ENCODE data around the gene SORCS2. TPM values are rescaled to one million over a fixed set of nuclear protein-coding genes. Genes with fewer than 3 reads are reported as not detected.

SORCS2 gene
- total RNA-seq, 4 donors from 2014 or later: 0.48 to 1.8 (median 0.68) TPM; not detected in 1

- Histone ChIP-seq H3K9me3 (no peaks in the 10 kb centered on the region), H3K27ac (no peak overlapping the region), H3K4me1 (peaks cover 0 to 18% (median 3%) of the 10 kb centered on the region in 4 donors), H3K4me3 (no peak overlapping the region), H3K36me3 (no peaks in the 10 kb centered on the region), H3K27me3 (peaks cover 58% of the 10 kb centered on the region)
- WGBS, 2 donors (ENCODE audit: low coverage in 1 of 2): 63% methylated on average over 12 of the region's 12 CpGs; no CpG with 5 or more reads in 1 of the 2 donors
- TF ChIP-seq EP300 (IDR thresholded peaks at IDR 0.05; ENCODE audit: low read depth) (no peak), CTCF (IDR thresholded peaks at IDR 0.05) (no peak), POLR2A (IDR thresholded peaks at IDR 0.05) (no peak), POLR2AphosphoS5 (IDR thresholded peaks at IDR 0.05) (no peak)
- intact Hi-C loops (cut with DNase I; ENCODE audit: low total_unique reads) (no loop called here), in situ Hi-C loops (cut with MboI; ENCODE audit: low pct_ligation_motif_present in 1 of 4, low pct_unique_long_range_greater_than_20kb in 1 of 4, low sequenced_read_pairs in 3 of 4) (loop anchor here in 2 of 4 donors (25.0 kb wide), 1 partner anchor 523 kb away; no protein-coding TSS in a partner anchor)
- no peak for DNase-seq
Measured at GRCh38 chr4:7189066-7189465, 3.3 kb upstream of the SORCS2 start.

GRCh38 chr4:7189475-7190277 is 2.7 kb upstream of the SORCS2 start:
- peaks cover 64% of the 10 kb centered on the region for H3K27me3 ChIP-seq
- no peak for TF ChIP-seq POLR2A (IDR thresholded peaks at IDR 0.05)
- TF ChIP-seq CTCF (IDR thresholded peaks at IDR 0.05): no peak
- TF ChIP-seq POLR2AphosphoS5 (IDR thresholded peaks at IDR 0.05): no peak
- TF ChIP-seq EP300 (IDR thresholded peaks at IDR 0.05; ENCODE audit: low read depth): no peak

GRCh38 chr4:7190278-7190594 is 2.1 kb upstream of the SORCS2 start:
- intact Hi-C loops (cut with DNase I; ENCODE audit: low total_unique reads) (no loop called here), in situ Hi-C loops (cut with MboI; ENCODE audit: low pct_ligation_motif_present in 1 of 4, low pct_unique_long_range_greater_than_20kb in 1 of 4, low sequenced_read_pairs in 3 of 4) (loop anchor here in 3 of 4 donors (10.0 to 25.0 kb wide), 2 partner anchors 105 to 522 kb away; no protein-coding TSS in a partner anchor)
- Histone ChIP-seq H3K9me3 (no peaks in the 10 kb centered on the region), H3K27ac (no peak overlapping the region), H3K4me1 (peaks cover 0 to 20% (median 3%) of the 10 kb centered on the region in 4 donors), H3K4me3 (no peak overlapping the region), H3K36me3 (no peaks in the 10 kb centered on the region), H3K27me3 (peaks cover 67% of the 10 kb centered on the region)
- 69% methylated on average over 2 of the region's 2 CpGs; no CpG with 5 or more reads in 1 of the 2 donors for WGBS, 2 donors (ENCODE audit: low coverage in 1 of 2)
- TF ChIP-seq CTCF (IDR thresholded peaks at IDR 0.05): no peak
- TF ChIP-seq EP300 (IDR thresholded peaks at IDR 0.05; ENCODE audit: low read depth): no peak
- no peak for TF ChIP-seq POLR2AphosphoS5 (IDR thresholded peaks at IDR 0.05)
- no peak for TF ChIP-seq POLR2A (IDR thresholded peaks at IDR 0.05)
- no peak for DNase-seq

More at GRCh38 chr4:7189475-7190277, 2.7 kb upstream of the SORCS2 start:
- Histone ChIP-seq H3K4me3 (no peak overlapping the region), H3K36me3 (no peaks in the 10 kb centered on the region), H3K9me3 (no peaks in the 10 kb centered on the region), H3K27ac (no peak overlapping the region), H3K4me1 (peaks cover 0 to 20% (median 3%) of the 10 kb centered on the region in 4 donors)
- WGBS, 2 donors (ENCODE audit: low coverage in 1 of 2): 35 to 62% methylated on average over 3 to 11 of the region's 11 CpGs
- DNase-seq: no peak
- intact Hi-C loops (cut with DNase I; ENCODE audit: low total_unique reads) (no loop called here), in situ Hi-C loops (cut with MboI; ENCODE audit: low pct_ligation_motif_present in 1 of 4, low pct_unique_long_range_greater_than_20kb in 1 of 4, low sequenced_read_pairs in 3 of 4) (loop anchor here in 3 of 4 donors (10.0 to 25.0 kb wide), 2 partner anchors 105 to 523 kb away; no protein-coding TSS in a partner anchor)

- no peak for DNase-seq
- WGBS, 2 donors (ENCODE audit: low coverage in 1 of 2): 68 to 81% methylated on average over 7 to 11 of the region's 11 CpGs
- in situ Hi-C loops (cut with MboI; ENCODE audit: low pct_ligation_motif_present in 1 of 4, low pct_unique_long_range_greater_than_20kb in 1 of 4, low sequenced_read_pairs in 3 of 4) (loop anchor here in 3 of 4 donors (10.0 to 25.0 kb wide), 2 partner anchors 104 to 521 kb away; no protein-coding TSS in a partner anchor), intact Hi-C loops (cut with DNase I; ENCODE audit: low total_unique reads) (no loop called here)
- Histone ChIP-seq H3K27ac (no peak overlapping the region), H3K27me3 (peaks cover 74% of the 10 kb centered on the region), H3K9me3 (no peaks in the 10 kb centered on the region), H3K4me1 (peaks cover 0 to 20% (median 5%) of the 10 kb centered on the region in 4 donors), H3K36me3 (no peaks in the 10 kb centered on the region), H3K4me3 (no peak overlapping the region)
- TF ChIP-seq POLR2A (IDR thresholded peaks at IDR 0.05) (no peak), CTCF (IDR thresholded peaks at IDR 0.05) (no peak)
Measured at GRCh38 chr4:7190691-7191545, 1.4 kb upstream of the SORCS2 start.
